DND-41 (cell line): ENCODE results near the gene HINT3.

ENCODE experiments used
- CTCF ChIP-seq: IDR thresholded peaks from 2 replicates; pipeline ENCODE4 v1.5.1; 2012; ENCODE audit warnings: borderline replicate concordance, low read length, moderate library complexity, mild to moderate bottlenecking; ENCODE audit not compliant: poor library complexity, severe bottlenecking; ENCODE audit errors: extremely low read depth
- EZH2 ChIP-seq: IDR thresholded peaks from 3 replicates; pipeline ENCODE4 v1.6.1; 2012; ENCODE audit warnings: borderline replicate concordance, low read depth, mild to moderate bottlenecking, moderate library complexity, low read length, inconsistent platforms; ENCODE audit not compliant: severe bottlenecking

- TF ChIP-seq CTCF = no peak
- no peak for TF ChIP-seq EZH2
These were observed 32.4 kb upstream of the HINT3 start for GRCh38 chr6:125924169-125924568.
